PC-9 (cell line): ENCODE measurements around the gene FCGR2B. TPM values are rescaled to one million over a fixed set of nuclear protein-coding genes. Genes with fewer than 3 reads are reported as not detected.

Source experiments
- BruUV-seq: library from RNA; stranded (reverse); fragments of 400-500 nt; replicated peaks from 2 replicates; lab custom pipeline; 2021; lab: Mats Ljungman, UMichigan
- CTCF ChIA-PET: fragments of 300-600 bp; sonication (Branson Sonifier 250); formaldehyde crosslinking; loops from one replicate; lab custom pipeline; 2022; ENCODE audit warnings: antibody characterized with exemption; lab: Charles Lee
- POLR2A ChIA-PET: fragments of 300-600 bp; sonication (Branson Sonifier 250); formaldehyde crosslinking; loops from one replicate; lab custom pipeline; 2022; ENCODE audit warnings: antibody characterized with exemption; ENCODE audit not compliant: unreplicated experiment; lab: Charles Lee
- DNase-seq, 2 experiments: peaks; one replicate each; pipeline versions ENCODE4 v3.0.0 to v3.0.0-alpha.2; 2015 to 2022; ENCODE audit warnings: mixed read lengths in 1 of 2
- H2AFZ ChIP-seq: fragments of 200-600 bp; sonication (generic); 2 replicates; pipeline ENCODE4 v1.8.1; 2017; ENCODE audit warnings: antibody characterized with exemption
- H3F3A ChIP-seq: fragments of 200-600 bp; sonication (generic); 2 replicates; pipeline ENCODE4 v1.8.1; 2017; ENCODE audit warnings: antibody characterized with exemption, mild to moderate bottlenecking, low read depth; ENCODE audit not compliant: insufficient read depth
- H3K27ac ChIP-seq: fragments of 200-600 bp; sonication (generic); 2 replicates; pipeline ENCODE4 v1.6.1; 2016; ENCODE audit warnings: mixed run types
- H3K27me3 ChIP-seq: fragments of 200-600 bp; sonication (generic); 2 replicates; pipeline ENCODE4 v1.6.1; 2016; ENCODE audit warnings: low read depth, mixed run types; ENCODE audit not compliant: insufficient read depth
- H3K36me3 ChIP-seq: fragments of 200-600 bp; sonication (generic); 2 replicates; pipeline ENCODE4 v1.6.1; 2016; ENCODE audit warnings: low read depth, mixed run types
- H3K4me1 ChIP-seq: fragments of 200-600 bp; sonication (generic); replicated peaks from 2 replicates; pipeline ENCODE4 v1.6.1; 2016; ENCODE audit warnings: mixed run types; ENCODE audit not compliant: insufficient read depth
- H3K4me2 ChIP-seq: fragments of 200-600 bp; sonication (generic); 2 replicates; pipeline ENCODE4 v1.6.1; 2017; ENCODE audit warnings: mixed run types
- H3K4me3 ChIP-seq: fragments of 200-600 bp; sonication (generic); 2 replicates; pipeline ENCODE4 v1.6.1; 2016; ENCODE audit warnings: mixed run types
- H3K79me2 ChIP-seq: fragments of 200-600 bp; sonication (generic); 2 replicates; pipeline ENCODE4 v1.6.1; 2017; ENCODE audit warnings: low read depth, mixed run types
- H3K9me2 ChIP-seq: fragments of 200-600 bp; sonication (generic); 2 replicates; pipeline ENCODE4 v1.8.1; 2017; ENCODE audit warnings: mild to moderate bottlenecking; ENCODE audit not compliant: insufficient read depth
- H3K9me3 ChIP-seq: fragments of 200-600 bp; sonication (generic); 2 replicates; pipeline ENCODE4 v1.8.1; 2016; ENCODE audit warnings: low read depth; ENCODE audit not compliant: insufficient read depth
- H4K20me1 ChIP-seq: fragments of 200-600 bp; sonication (generic); 2 replicates; pipeline ENCODE4 v1.8.1; 2017; ENCODE audit not compliant: insufficient read depth
- CTCF ChIP-seq: fragments of 200-600 bp; sonication (generic); conservative IDR thresholded peaks from 2 replicates; pipeline ENCODE4 v1.6.1; 2017; ENCODE audit warnings: mixed run types, antibody characterized with exemption, mild to moderate bottlenecking, moderate library complexity
- EZH2 ChIP-seq: fragments of 200-600 bp; sonication (generic); IDR thresholded peaks from 2 replicates; pipeline ENCODE4 v1.8.0; 2017; ENCODE audit warnings: antibody characterized with exemption, low read depth
- intact Hi-C: fragments of 100-400 bp; cut with micrococcal nuclease; formaldehyde crosslinking; loops from one replicate; pipeline ENCODE4 v1.10.0; 2022; ENCODE audit not compliant: unreplicated experiment
- total RNA-seq: library from RNA; stranded (reverse); gene quantifications from 2 replicates; pipeline ENCODE4 v1.2.3, GENCODE V29; 2021

Gene FCGR2B
- total RNA-seq, 1 experiment from 2014 or later: not detected

GRCh38 chr1:161706482-161707347 lies 43.8 kb downstream of the FCGR2B start, which contains the start of gene FCRLA:
TSS of gene FCRLA (plus strand) at chr1:161707229. CDS start at chr1:161707265, 36 bp downstream.
- H3K4me2 ChIP-seq: no peak within 1 kb of the TSS
- DNase-seq: no peak

GRCh38 chr1:161707503-161707902 lies 44.6 kb downstream of the FCGR2B start:
- ChIA-PET POLR2A (no interaction called here), CTCF (no interaction called here)
- Histone ChIP-seq H3K27ac (no peak overlapping the region), H4K20me1 (no peaks in the 10 kb centered on the region), H3K9me2 (no peaks in the 10 kb centered on the region), H3K4me1 (0 out of 2 replicates have a peak, but pooled peaks cover 4% of the 10 kb centered on the region), H3K9me3 (no peaks in the 10 kb centered on the region), H3K4me3 (no peak overlapping the region), H3K4me2 (no peak overlapping the region), H3K79me2 (no peaks in the 10 kb centered on the region), H2AFZ (no peak overlapping the region; the same call in 1 of the 2 replicates), H3K27me3 (no peaks in the 10 kb centered on the region), H3K36me3 (no peaks in the 10 kb centered on the region), H3F3A (no peaks in the 10 kb centered on the region)
- DNase-seq: no peak
- no TSS peak for BruUV-seq
- intact Hi-C loops: no loop called here
- no peak for TF ChIP-seq EZH2
- no peak for TF ChIP-seq CTCF

More at GRCh38 chr1:161706482-161707347, 43.8 kb downstream of the FCGR2B start, which contains the start of gene FCRLA:
- H3K9me2 ChIP-seq: no peaks in the 10 kb centered on the region
- no peaks in the 10 kb centered on the region for H3K79me2 ChIP-seq
- H3K36me3 ChIP-seq: no peaks in the 10 kb centered on the region
- H3K27me3 ChIP-seq: no peaks in the 10 kb centered on the region
- ChIA-PET POLR2A (no interaction called here), CTCF (no interaction called here)
- intact Hi-C loops: no loop called here
- no peaks in the 10 kb centered on the region for H4K20me1 ChIP-seq
- no peak within 1 kb of the TSS for H3K27ac ChIP-seq
- no peak within 1 kb of the TSS for H3K4me3 ChIP-seq
- H3F3A ChIP-seq: no peaks in the 10 kb centered on the region
- no peak for TF ChIP-seq EZH2
- no peak for TF ChIP-seq CTCF
- H3K4me1 ChIP-seq: 0 out of 2 replicates have a peak, but pooled peaks cover 4% of the 10 kb centered on the region
- no peaks in the 10 kb centered on the region for H3K9me3 ChIP-seq
- no TSS peak for BruUV-seq
- H2AFZ ChIP-seq: no peak within 1 kb of the TSS; the same call in 1 of the 2 replicates

GRCh38 chr1:161709373-161709772 lies 46.4 kb downstream of the FCGR2B start:
- H4K20me1 ChIP-seq: no peaks in the 10 kb centered on the region
- no peak overlapping the region for H3K4me3 ChIP-seq
- H2AFZ ChIP-seq: no peak overlapping the region
- no peak for TF ChIP-seq CTCF
- TF ChIP-seq EZH2: no peak
- 0 out of 2 replicates have a peak, but pooled peaks cover 4% of the 10 kb centered on the region for H3K4me1 ChIP-seq
- POLR2A ChIA-PET: no interaction called here
- no peaks in the 10 kb centered on the region for H3K9me2 ChIP-seq
- no peaks in the 10 kb centered on the region for H3K9me3 ChIP-seq
- H3K27me3 ChIP-seq: no peaks in the 10 kb centered on the region
- no peak overlapping the region for H3K4me2 ChIP-seq
- no peaks in the 10 kb centered on the region for H3K36me3 ChIP-seq
- no peaks in the 10 kb centered on the region for H3F3A ChIP-seq
- intact Hi-C loops: no loop called here
- CTCF ChIA-PET: no interaction called here
- no peak for DNase-seq
- no peak overlapping the region for H3K27ac ChIP-seq
- no peaks in the 10 kb centered on the region for H3K79me2 ChIP-seq
- BruUV-seq: no TSS peak
